C4-2B (cell line): ENCODE data around the gene ST6GAL2.

Source experiments
- CTCF ChIP-seq: fragments of 450-650 bp; conservative IDR thresholded peaks from 2 replicates; pipeline ENCODE4 v1.5.1; 2017; ENCODE audit warnings: mild to moderate bottlenecking
- ZFX ChIP-seq: fragments of 450-650 bp; IDR thresholded peaks from 2 replicates; pipeline ENCODE4 v1.6.1; 2017

GRCh38 chr2:106792671-106793070 lies 93.3 kb downstream of the ST6GAL2 start:
- TF ChIP-seq CTCF, result no peak
- no peak for TF ChIP-seq ZFX
